IMR-90 (cell line): ENCODE data around the gene ALX4. TPM values are rescaled to one million over a fixed set of nuclear protein-coding genes. Genes with fewer than 3 reads are reported as not detected.
A peak's percentile ranks its signal among the peaks of the same experiment; 100 is the strongest.

Experiments
- ATAC-seq: fragments of 200-7000 bp; cut with Tn5 transposase; 2 replicates; pipeline ENCODE4 v1.9.1; 2020; ENCODE audit warnings: low read depth, mild to moderate bottlenecking, moderate library complexity
- BruUV-seq: library from RNA; stranded (reverse); fragments of 400-500 nt; replicated peaks from 2 replicates; lab custom pipeline; 2021; lab: Mats Ljungman, UMichigan
- CTCF ChIA-PET: fragments of 300-600 bp; formaldehyde crosslinking; extraction: SDS; loops from one replicate; lab custom pipeline; 2021; ENCODE audit warnings: antibody characterized with exemption; lab: Yijun Ruan, JAX
- POLR2A ChIA-PET: fragments of 300-600 bp; sonication (Branson Sonifier 250); formaldehyde crosslinking; loops from one replicate; lab custom pipeline; 2022; ENCODE audit warnings: antibody characterized with exemption; ENCODE audit not compliant: unreplicated experiment; lab: Charles Lee
- DNase-seq: peaks from one replicate; pipeline ENCODE4 v3.0.0; 2013
- H2AFZ ChIP-seq: replicated peaks from 2 replicates; pipeline ENCODE3; 2013; ENCODE audit warnings: low read length, mild to moderate bottlenecking; ENCODE audit not compliant: poor library complexity
- H2AK5ac ChIP-seq: 2 replicates; pipeline ENCODE4 v1.6.1; 2013; ENCODE audit warnings: low read depth, low read length, inconsistent platforms
- H2AK9ac ChIP-seq: replicated peaks from 2 replicates; pipeline ENCODE3; 2013; ENCODE audit warnings: mild to moderate bottlenecking, low read depth, low read length, moderate library complexity; ENCODE audit not compliant: poor library complexity
- H2BK120ac ChIP-seq: 2 replicates; pipeline ENCODE4 v1.6.1; 2013; ENCODE audit warnings: low read depth, low read length, inconsistent platforms
- H2BK15ac ChIP-seq: 3 replicates; pipeline ENCODE4 v1.6.1; 2013; ENCODE audit warnings: low read depth, low read length, inconsistent platforms
- H2BK20ac ChIP-seq: 2 replicates; pipeline ENCODE4 v1.6.1; 2013; ENCODE audit warnings: low read depth, mild to moderate bottlenecking, inconsistent platforms, low read length, moderate library complexity
- H2BK5ac ChIP-seq: 2 replicates; pipeline ENCODE4 v1.6.1; 2013; ENCODE audit warnings: mild to moderate bottlenecking, low read depth, low read length, inconsistent platforms; ENCODE audit not compliant: poor library complexity, severe bottlenecking
- H3K14ac ChIP-seq: replicated peaks from 2 replicates; pipeline ENCODE4 v1.6.1; 2013; ENCODE audit warnings: low read depth, low read length, inconsistent platforms
- H3K18ac ChIP-seq: 2 replicates; pipeline ENCODE4 v1.6.1; 2013; ENCODE audit warnings: low read depth, low read length, control low read depth
- H3K23ac ChIP-seq: 2 replicates; pipeline ENCODE4 v1.6.1; 2013; ENCODE audit warnings: low read depth, low read length, inconsistent platforms
- H3K27ac ChIP-seq: 2 replicates; pipeline ENCODE4 v1.5.1; 2013; ENCODE audit warnings: mild to moderate bottlenecking, control low read depth, low read length; ENCODE audit not compliant: insufficient read depth
- H3K27me3 ChIP-seq: 2 replicates; pipeline ENCODE4 v1.6.1; 2013; ENCODE audit warnings: low read length; ENCODE audit not compliant: control insufficient read depth, insufficient read depth
- H3K36me3 ChIP-seq: 2 replicates; pipeline ENCODE4 v1.6.1; 2013; ENCODE audit warnings: low read length, mixed read lengths; ENCODE audit not compliant: control insufficient read depth, insufficient read depth
- H3K4ac ChIP-seq: 2 replicates; pipeline ENCODE4 v1.6.1; 2013; ENCODE audit warnings: low read depth, low read length, inconsistent platforms
- H3K4me1 ChIP-seq: 2 replicates; pipeline ENCODE4 v1.6.1; 2013; ENCODE audit warnings: low read length, mixed read lengths; ENCODE audit not compliant: control insufficient read depth, insufficient read depth
- H3K4me2 ChIP-seq: 2 replicates; pipeline ENCODE4 v1.6.1; 2013; ENCODE audit warnings: low read depth, mild to moderate bottlenecking, control low read depth, low read length, moderate library complexity
- H3K4me3 ChIP-seq: 2 replicates; pipeline ENCODE4 v1.5.1; 2013; ENCODE audit warnings: low read depth, mild to moderate bottlenecking, control low read depth, low read length, moderate library complexity; ENCODE audit not compliant: insufficient read depth
- H3K56ac ChIP-seq: 2 replicates; pipeline ENCODE4 v1.6.1; 2013; ENCODE audit warnings: low read length, inconsistent platforms; ENCODE audit not compliant: insufficient read depth; ENCODE audit errors: extremely low read depth
- H3K79me1 ChIP-seq, 2 experiments: 2 replicates each; pipeline ENCODE4 v1.6.1; 2013; ENCODE audit warnings: low read length in 2 of 2, inconsistent platforms in 1 of 2, low read depth in 1 of 2
- H3K9ac ChIP-seq: 2 replicates; pipeline ENCODE4 v1.6.1; 2013; ENCODE audit warnings: low read depth, low read length, control low read depth
- H3K9me1 ChIP-seq: 2 replicates; pipeline ENCODE4 v1.6.1; 2013; ENCODE audit warnings: low read length, inconsistent platforms; ENCODE audit not compliant: insufficient read depth
- H3K9me3 ChIP-seq: 2 replicates; pipeline ENCODE4 v1.6.1; 2013; ENCODE audit warnings: low read length; ENCODE audit not compliant: control insufficient read depth, insufficient read depth
- H4K20me1 ChIP-seq: 2 replicates; pipeline ENCODE4 v1.6.1; 2013; ENCODE audit warnings: low read length, inconsistent platforms; ENCODE audit not compliant: insufficient read depth
- H4K5ac ChIP-seq: 2 replicates; pipeline ENCODE4 v1.6.1; 2013; ENCODE audit warnings: mild to moderate bottlenecking, low read depth, low read length, control low read depth
- H4K8ac ChIP-seq, 2 experiments: 2 replicates each; pipeline ENCODE4 v1.6.1; 2013; ENCODE audit warnings: low read depth in 2 of 2, low read length in 2 of 2, control low read depth in 1 of 2, inconsistent platforms in 1 of 2
- H4K91ac ChIP-seq: 2 replicates; pipeline ENCODE4 v1.6.1; 2013; ENCODE audit warnings: low read depth, low read length, inconsistent platforms; ENCODE audit not compliant: insufficient read depth
- BHLHE40 ChIP-seq: fragments of 150-350 bp; IDR thresholded peaks from 2 replicates; pipeline ENCODE4 v1.6.1; 2016; ENCODE audit warnings: mild to moderate bottlenecking, low read depth, low read length
- CEBPB ChIP-seq: IDR thresholded peaks from 2 replicates; pipeline ENCODE4 v1.6.1; 2012; ENCODE audit warnings: low read depth, low read length, improper control_type of control experiment
- CHD1 ChIP-seq: IDR thresholded peaks from 2 replicates; pipeline ENCODE4 v1.6.1; 2012; ENCODE audit warnings: low read depth, low read length, improper control_type of control experiment
- FOS ChIP-seq: fragments of 150-350 bp; IDR thresholded peaks from 2 replicates; pipeline ENCODE4 v1.6.1; 2016; ENCODE audit warnings: low read depth, low read length
- MAZ ChIP-seq: IDR thresholded peaks from 2 replicates; pipeline ENCODE4 v1.6.1; 2012; ENCODE audit warnings: low read depth, mild to moderate bottlenecking, low read length, improper control_type of control experiment, moderate library complexity, borderline replicate concordance
- MXI1 ChIP-seq: IDR thresholded peaks from 2 replicates; pipeline ENCODE4 v1.6.1; 2012; ENCODE audit warnings: low read depth, mild to moderate bottlenecking, low read length, moderate library complexity, borderline replicate concordance
- NFE2L2 ChIP-seq: fragments of 150-350 bp; IDR thresholded peaks from 2 replicates; pipeline ENCODE4 v1.6.1; 2016; ENCODE audit warnings: low read depth, mild to moderate bottlenecking, low read length
- POLR2A ChIP-seq: IDR thresholded peaks from 2 replicates; pipeline ENCODE4 v1.6.1; 2012; ENCODE audit warnings: mild to moderate bottlenecking, low read depth, low read length
- RAD21 ChIP-seq: IDR thresholded peaks from 2 replicates; pipeline ENCODE4 v1.6.1; 2012; ENCODE audit warnings: low read length, improper control_type of control experiment
- RCOR1 ChIP-seq: IDR thresholded peaks from 2 replicates; pipeline ENCODE4 v1.6.1; 2012; ENCODE audit warnings: mild to moderate bottlenecking, low read length, improper control_type of control experiment; ENCODE audit not compliant: insufficient replicate concordance
- WGBS, 2 experiments: methylation state at CpG; one replicate each; pipeline versions ENCODE4 v1.1.5 to v1.1.7; 2013; ENCODE audit warnings: missing lambda C conversion rate in 2 of 2; ENCODE audit not compliant: insufficient read length in 1 of 2; ENCODE audit errors: extremely low coverage in 2 of 2; 5-methylcytosine and 5-hydroxymethylcytosine counted together
- dilution Hi-C: fragments of 300-500 bp; cut with HindIII; formaldehyde crosslinking; loops from one replicate; pipeline ENCODE4 v1.14.3; 2018; ENCODE audit warnings: low sequenced_read_pairs; ENCODE audit not compliant: unreplicated experiment
- in situ Hi-C: fragments of 300-500 bp; cut with MboI; formaldehyde crosslinking; loops from 3 replicates; pipeline ENCODE4 v1.14.3; 2019; ENCODE audit warnings: low sequenced_read_pairs, inconsistent platforms, mixed read lengths
- intact Hi-C: fragments of 100-400 bp; cut with micrococcal nuclease; formaldehyde crosslinking; loops from 2 replicates; pipeline ENCODE4 v1.10.0; 2022
- polyA plus RNA-seq, 3 experiments: library from polyadenylated mRNA; depleted of rRNA; stranded (reverse); fragments of >200 nt; gene quantifications; 2 replicates each; pipeline ENCODE4 v1.2.3, GENCODE V29; 2012; ENCODE audit warnings: low replicate concordance in 1 of 3
- total RNA-seq: library from RNA; depleted of rRNA; stranded (reverse); fragments of >200 nt; gene quantifications from 2 replicates; pipeline ENCODE4 v1.2.3, GENCODE V29; 2012
- TF ChIP-seq, protein P1 (sequence below): fragments of 150-350 bp; IDR thresholded peaks from 2 replicates; pipeline ENCODE4 v1.6.1; 2016; ENCODE audit warnings: low read depth, mild to moderate bottlenecking, low read length, moderate library complexity, borderline replicate concordance
- TF ChIP-seq, protein P2 (sequence below): conservative IDR thresholded peaks from 2 replicates; pipeline ENCODE4 v1.5.1; 2012; ENCODE audit warnings: mild to moderate bottlenecking, low read depth, low read length, improper control_type of control experiment

Gene ALX4
- total and polyA plus RNA-seq, 2 of the 4 experiments (the other 2 are of a cell fraction) = not detected

DNA sequence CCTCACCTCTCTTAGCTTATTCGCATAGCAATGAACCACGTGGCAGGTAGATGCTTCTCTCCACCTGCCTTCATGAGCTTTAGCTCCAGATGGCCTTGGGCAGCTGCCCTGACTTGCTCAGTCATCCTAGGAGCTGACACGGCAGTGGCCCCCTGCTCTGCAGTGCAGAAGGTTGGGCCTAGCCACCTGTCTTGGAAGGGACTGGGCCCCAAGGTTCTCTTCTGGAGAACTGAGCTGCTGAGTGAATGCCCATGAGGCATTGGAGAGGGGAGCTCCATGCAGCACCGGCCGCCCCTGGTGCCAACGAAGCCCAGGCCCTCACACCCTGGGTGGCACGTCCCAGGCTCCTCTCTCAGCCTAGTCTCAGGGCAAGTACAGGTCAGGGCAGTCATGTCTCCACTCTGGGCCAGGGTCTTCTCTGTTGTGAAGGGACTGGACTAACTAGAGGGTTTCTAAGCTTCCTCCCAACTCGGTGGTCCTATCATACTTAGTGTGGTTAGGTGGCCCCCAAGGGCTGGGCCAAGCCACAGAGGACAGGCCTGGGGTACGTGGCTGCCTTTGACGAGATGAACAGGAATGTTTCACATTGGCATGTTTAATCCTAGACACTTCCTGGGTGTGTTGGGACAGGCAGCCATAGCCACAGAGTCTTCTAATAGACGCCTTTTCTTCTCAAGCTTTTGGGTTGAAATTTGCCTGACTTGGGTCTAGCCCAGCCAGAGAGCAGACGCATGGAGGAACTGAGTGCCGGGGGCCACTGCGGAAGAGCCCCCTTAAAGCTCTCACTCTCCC is 47.9 kb downstream of the ALX4 start:
- H2BK5ac ChIP-seq = no peak overlapping the region
- WGBS, 2 experiments = 78% methylated on average over 5 of the region's 14 CpGs; no CpG with 5 or more reads in 1 of the 2 experiments
- H3K23ac ChIP-seq = no peak overlapping the region
- no peak overlapping the region for H2BK15ac ChIP-seq
- no peak overlapping the region for H3K56ac ChIP-seq
- no peak overlapping the region for H3K9ac ChIP-seq
- no peak overlapping the region for H3K4me2 ChIP-seq
- H4K5ac ChIP-seq = no peak overlapping the region
- no peaks in the 10 kb centered on the region for H3K9me3 ChIP-seq
- no peak overlapping the region for H3K4ac ChIP-seq
- TF ChIP-seq FOS (no peak), CHD1 (no peak), CEBPB (no peak), BHLHE40 (no peak), POLR2A (no peak), NFE2L2 (no peak), MAZ (no peak), RAD21 (no peak), RCOR1 (no peak), MXI1 (no peak)
- TF ChIP-seq, protein P1, sequence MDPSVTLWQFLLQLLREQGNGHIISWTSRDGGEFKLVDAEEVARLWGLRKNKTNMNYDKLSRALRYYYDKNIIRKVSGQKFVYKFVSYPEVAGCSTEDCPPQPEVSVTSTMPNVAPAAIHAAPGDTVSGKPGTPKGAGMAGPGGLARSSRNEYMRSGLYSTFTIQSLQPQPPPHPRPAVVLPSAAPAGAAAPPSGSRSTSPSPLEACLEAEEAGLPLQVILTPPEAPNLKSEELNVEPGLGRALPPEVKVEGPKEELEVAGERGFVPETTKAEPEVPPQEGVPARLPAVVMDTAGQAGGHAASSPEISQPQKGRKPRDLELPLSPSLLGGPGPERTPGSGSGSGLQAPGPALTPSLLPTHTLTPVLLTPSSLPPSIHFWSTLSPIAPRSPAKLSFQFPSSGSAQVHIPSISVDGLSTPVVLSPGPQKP = no peak
- TF ChIP-seq, protein P2, sequence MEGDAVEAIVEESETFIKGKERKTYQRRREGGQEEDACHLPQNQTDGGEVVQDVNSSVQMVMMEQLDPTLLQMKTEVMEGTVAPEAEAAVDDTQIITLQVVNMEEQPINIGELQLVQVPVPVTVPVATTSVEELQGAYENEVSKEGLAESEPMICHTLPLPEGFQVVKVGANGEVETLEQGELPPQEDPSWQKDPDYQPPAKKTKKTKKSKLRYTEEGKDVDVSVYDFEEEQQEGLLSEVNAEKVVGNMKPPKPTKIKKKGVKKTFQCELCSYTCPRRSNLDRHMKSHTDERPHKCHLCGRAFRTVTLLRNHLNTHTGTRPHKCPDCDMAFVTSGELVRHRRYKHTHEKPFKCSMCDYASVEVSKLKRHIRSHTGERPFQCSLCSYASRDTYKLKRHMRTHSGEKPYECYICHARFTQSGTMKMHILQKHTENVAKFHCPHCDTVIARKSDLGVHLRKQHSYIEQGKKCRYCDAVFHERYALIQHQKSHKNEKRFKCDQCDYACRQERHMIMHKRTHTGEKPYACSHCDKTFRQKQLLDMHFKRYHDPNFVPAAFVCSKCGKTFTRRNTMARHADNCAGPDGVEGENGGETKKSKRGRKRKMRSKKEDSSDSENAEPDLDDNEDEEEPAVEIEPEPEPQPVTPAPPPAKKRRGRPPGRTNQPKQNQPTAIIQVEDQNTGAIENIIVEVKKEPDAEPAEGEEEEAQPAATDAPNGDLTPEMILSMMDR = no peak
- H2BK20ac ChIP-seq = no peak overlapping the region
- H3K79me1 ChIP-seq = no peaks in the 10 kb centered on the region
- dilution Hi-C loops = no loop called here
- no peak for ATAC-seq
- DNase-seq = no peak
- H3K18ac ChIP-seq = no peak overlapping the region
- H2AFZ ChIP-seq = no peak overlapping the region
- no peak overlapping the region for H3K4me3 ChIP-seq
- peak overlapping the region; percentile 37 for H2AK9ac ChIP-seq
- H3K14ac ChIP-seq = no peak overlapping the region
- no peak overlapping the region for H2BK120ac ChIP-seq
- ChIA-PET POLR2A (no interaction called here), CTCF (interaction anchor here (0.7 to 0.8 kb wide), 2 partner anchors 84 to 193 kb away, joined by 3 read pairs; no protein-coding TSS in a partner anchor)
- no TSS peak for BruUV-seq
- H3K27me3 ChIP-seq = peaks cover 2% of the 10 kb centered on the region; the same call in 1 of the 2 replicates
- in situ Hi-C loops = no loop called here
- no peak overlapping the region for H4K8ac ChIP-seq
- no peak overlapping the region for H4K91ac ChIP-seq
- intact Hi-C loops = no loop called here
- no peak overlapping the region for H3K27ac ChIP-seq
- no peaks in the 10 kb centered on the region for H3K4me1 ChIP-seq
- H3K36me3 ChIP-seq = no peaks in the 10 kb centered on the region
- H4K20me1 ChIP-seq = no peaks in the 10 kb centered on the region
- no peak overlapping the region for H2AK5ac ChIP-seq
- H3K9me1 ChIP-seq = no peaks in the 10 kb centered on the region
